Non-pigmented ciliary epithelial cell (primary cell): Measurements from ENCODE around the gene SYTL1.
"Not testable (repeated sequence)": the region's sequence is repeated elsewhere in the genome, so short reads cannot be mapped to it uniquely, and the experiment has no call there.

Source experiments
- DNase-seq: peaks from one replicate; pipeline ENCODE4 v3.0.0-alpha.2; 2010; ENCODE audit warnings: low read depth

SYTL1 gene

GRCh38 chr1:27384797-27385196 lies 43.0 kb downstream of the SYTL1 start:
- DNase-seq, result not testable (repeated sequence)

GRCh38 chr1:27388337-27389005 lies 46.6 kb downstream of the SYTL1 start:
- no peak for DNase-seq

GRCh38 chr1:27391511-27392095 lies 49.8 kb downstream of the SYTL1 start:
- DNase-seq, result no peak

GRCh38 chr1:27392096-27392777 lies 50.4 kb downstream of the SYTL1 start, which contains the start of gene GPR3:
TSS of gene GPR3 (plus strand) at chr1:27392622. CDS start at chr1:27393799, 1,177 bp downstream.
- DNase-seq, result no peak

GRCh38 chr1:27392778-27393635 lies 51.2 kb downstream of the SYTL1 start:
- DNase-seq, result no peak

- DNase-seq, result no peak
Observed at GRCh38 chr1:27393641-27394281, 51.9 kb downstream of the SYTL1 start.

- no peak for DNase-seq
Observed at GRCh38 chr1:27394282-27394658, 52.4 kb downstream of the SYTL1 start.

- DNase-seq, result no peak
Observed at GRCh38 chr1:27394925-27395324, 53.1 kb downstream of the SYTL1 start.

GRCh38 chr1:27395441-27396195 lies 53.8 kb downstream of the SYTL1 start:
- no peak for DNase-seq

GRCh38 chr1:27397110-27397509 lies 55.3 kb downstream of the SYTL1 start:
- DNase-seq, result no peak

GRCh38 chr1:27397749-27398148 lies 55.9 kb downstream of the SYTL1 start:
- no peak for DNase-seq

GRCh38 chr1:27398405-27399149 lies 56.8 kb downstream of the SYTL1 start:
- DNase-seq, result no peak

- no peak for DNase-seq
Observed at GRCh38 chr1:27399251-27400025, 57.6 kb downstream of the SYTL1 start.

GRCh38 chr1:27400082-27400962 lies 58.5 kb downstream of the SYTL1 start:
- DNase-seq, result no peak

- DNase-seq, result no peak
Observed at GRCh38 chr1:27400963-27401341, 59.1 kb downstream of the SYTL1 start.

GRCh38 chr1:27402349-27402754 lies 60.5 kb downstream of the SYTL1 start:
- no peak for DNase-seq

- no peak for DNase-seq
Observed at GRCh38 chr1:27403065-27403726, 61.4 kb downstream of the SYTL1 start.
